MM.1S (cell line): ENCODE measurements around the gene ESPN.

ENCODE experiments used
- EZH2 ChIP-seq: fragments of 300-600 bp; sonication (generic); optimal IDR thresholded peaks from 2 replicates; pipeline ENCODE3; 2017; ENCODE audit warnings: low read depth, mild to moderate bottlenecking, antibody characterized with exemption, low read length, mixed read lengths
- EZH2phosphoT487 ChIP-seq: fragments of 300-600 bp; sonication (generic); IDR thresholded peaks from 2 replicates; pipeline ENCODE4 v1.6.1; 2018; ENCODE audit warnings: antibody characterized with exemption, low read length
- TF ChIP-seq, protein P1 (sequence below): fragments of 300-600 bp; sonication (generic); IDR thresholded peaks from 2 replicates; pipeline ENCODE4 v1.5.1; 2016; ENCODE audit warnings: antibody characterized with exemption, low read length, mixed read lengths

- TF ChIP-seq, protein P1, sequence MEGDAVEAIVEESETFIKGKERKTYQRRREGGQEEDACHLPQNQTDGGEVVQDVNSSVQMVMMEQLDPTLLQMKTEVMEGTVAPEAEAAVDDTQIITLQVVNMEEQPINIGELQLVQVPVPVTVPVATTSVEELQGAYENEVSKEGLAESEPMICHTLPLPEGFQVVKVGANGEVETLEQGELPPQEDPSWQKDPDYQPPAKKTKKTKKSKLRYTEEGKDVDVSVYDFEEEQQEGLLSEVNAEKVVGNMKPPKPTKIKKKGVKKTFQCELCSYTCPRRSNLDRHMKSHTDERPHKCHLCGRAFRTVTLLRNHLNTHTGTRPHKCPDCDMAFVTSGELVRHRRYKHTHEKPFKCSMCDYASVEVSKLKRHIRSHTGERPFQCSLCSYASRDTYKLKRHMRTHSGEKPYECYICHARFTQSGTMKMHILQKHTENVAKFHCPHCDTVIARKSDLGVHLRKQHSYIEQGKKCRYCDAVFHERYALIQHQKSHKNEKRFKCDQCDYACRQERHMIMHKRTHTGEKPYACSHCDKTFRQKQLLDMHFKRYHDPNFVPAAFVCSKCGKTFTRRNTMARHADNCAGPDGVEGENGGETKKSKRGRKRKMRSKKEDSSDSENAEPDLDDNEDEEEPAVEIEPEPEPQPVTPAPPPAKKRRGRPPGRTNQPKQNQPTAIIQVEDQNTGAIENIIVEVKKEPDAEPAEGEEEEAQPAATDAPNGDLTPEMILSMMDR: no peak
- TF ChIP-seq EZH2: no peak
- no peak for TF ChIP-seq EZH2phosphoT487
Measured at GRCh38 chr1:6507037-6507428, 82.5 kb downstream of the ESPN start.
